ENCODE results near the gene SLC25A41.
"Not testable (repeated sequence)": the region's sequence is repeated elsewhere in the genome, so short reads cannot be mapped to it uniquely, and the experiment has no call there.

The SLC25A41 gene

GRCh38 chr19:6428692-6429418 lies 4.7 kb downstream of the SLC25A41 start:
- DNase-seq (ENCODE audit: low read depth in 1 of 2, low spot score in 1 of 2): not testable (repeated sequence)

GRCh38 chr19:6427131-6427530 lies 6.4 kb downstream of the SLC25A41 start:
- DNase-seq (ENCODE audit: low read depth in 1 of 2, low spot score in 1 of 2): no peak

GRCh38 chr19:6425732-6426620 lies 7.6 kb downstream of the SLC25A41 start:
- no peak for DNase-seq (ENCODE audit: low read depth in 1 of 2, low spot score in 1 of 2)

GRCh38 chr19:6424939-6425731 lies 8.4 kb downstream of the SLC25A41 start:
- peak; percentile 95 to 99 for DNase-seq (ENCODE audit: low read depth in 1 of 2, low spot score in 1 of 2)

GRCh38 chr19:6424195-6424938 lies 9.2 kb downstream of the SLC25A41 start, which contains the start of gene KHSRP:
KHSRP (minus strand) TSS chr19:6424811; CDS start chr19:6424701, 110 bp downstream.
- DNase-seq (ENCODE audit: low read depth in 1 of 2, low spot score in 1 of 2): peak in 1 of 2 donors; percentile 34

GRCh38 chr19:6423499-6424194 lies 9.9 kb downstream of the SLC25A41 start:
- no peak for DNase-seq (ENCODE audit: low read depth in 1 of 2, low spot score in 1 of 2)

- no peak for DNase-seq (ENCODE audit: low read depth in 1 of 2, low spot score in 1 of 2)
Measured at GRCh38 chr19:6421075-6422014, 12.2 kb downstream of the SLC25A41 start.

- no peak for DNase-seq (ENCODE audit: low read depth in 1 of 2, low spot score in 1 of 2)
Measured at GRCh38 chr19:6418562-6418932, 15.0 kb downstream of the SLC25A41 start.

GRCh38 chr19:6417713-6418561 lies 15.6 kb downstream of the SLC25A41 start:
- DNase-seq (ENCODE audit: low read depth in 1 of 2, low spot score in 1 of 2): no peak

- no peak for DNase-seq (ENCODE audit: low read depth in 1 of 2, low spot score in 1 of 2)
Measured at GRCh38 chr19:6416658-6417405, 16.7 kb downstream of the SLC25A41 start.

- DNase-seq (ENCODE audit: low read depth in 1 of 2, low spot score in 1 of 2): no peak
Measured at GRCh38 chr19:6415591-6416190, 17.9 kb downstream of the SLC25A41 start.

GRCh38 chr19:6414793-6415590 lies 18.6 kb downstream of the SLC25A41 start:
- no peak for DNase-seq (ENCODE audit: low read depth in 1 of 2, low spot score in 1 of 2)

GRCh38 chr19:6413721-6414643 lies 19.6 kb downstream of the SLC25A41 start:
- no peak for DNase-seq (ENCODE audit: low read depth in 1 of 2, low spot score in 1 of 2)

- no peak for DNase-seq (ENCODE audit: low read depth in 1 of 2, low spot score in 1 of 2)
Measured at GRCh38 chr19:6413291-6413690, 20.3 kb downstream of the SLC25A41 start.

All from activated T-helper 1 cell treated with anti-CD3 and anti-CD28 coated beads, Interleukin-2, amount 50 U/mL, for 16 hours (primary cell).